Activated CD8-positive, alpha-beta T cell treated with anti-CD3 and anti-CD28 coated beads, Interleukin-2, amount 10 ng/mL, durations not matched to agents 7 days and 5 days (primary cell): ENCODE results near the gene CNR2. TPM values are rescaled to one million over a fixed set of nuclear protein-coding genes. Genes with fewer than 3 reads are reported as not detected.
"Not testable (repeated sequence)": the region's sequence is repeated elsewhere in the genome, so short reads cannot be mapped to it uniquely, and the experiment has no call there.

Experiments
- ATAC-seq: fragments of 150-1000 bp; cut with Tn5 transposase; one replicate; pipeline ENCODE4 v1.10.0; 2021; ENCODE audit warnings: moderate library complexity
- CTCF ChIA-PET: fragments of 350-600 bp; sonication (Branson Sonifier 250); formaldehyde crosslinking; loops from one replicate; lab custom pipeline; 2021; ENCODE audit warnings: antibody characterized with exemption; lab: Charles Lee
- POLR2A ChIA-PET: fragments of 350-600 bp; sonication (Branson Sonifier 250); formaldehyde crosslinking; loops from one replicate; lab custom pipeline; 2021; ENCODE audit warnings: antibody characterized with exemption; lab: Charles Lee
- DNase-seq: peaks from one replicate; pipeline ENCODE4 v3.0.0-alpha.2; 2020
- H3K27ac Mint-ChIP-seq: one replicate; pipeline ENCODE4 v1.8.0; 2021; ENCODE audit warnings: mild to moderate bottlenecking, mixed read lengths
- H3K27me3 Mint-ChIP-seq: one replicate; pipeline ENCODE4 v1.8.0; 2021; ENCODE audit warnings: low read depth, mixed read lengths
- H3K36me3 Mint-ChIP-seq: one replicate; pipeline ENCODE4 v1.8.0; 2021; ENCODE audit warnings: low read depth, mixed read lengths
- H3K4me1 Mint-ChIP-seq: one replicate; pipeline ENCODE4 v1.8.0; 2021; ENCODE audit warnings: low read depth, mixed read lengths
- H3K4me3 Mint-ChIP-seq: one replicate; pipeline ENCODE4 v1.8.0; 2021; ENCODE audit warnings: mild to moderate bottlenecking, mixed read lengths
- H3K9me3 Mint-ChIP-seq: one replicate; pipeline ENCODE4 v1.8.0; 2022; ENCODE audit warnings: mixed read lengths; ENCODE audit not compliant: insufficient read depth
- total RNA-seq, 2 experiments: library from RNA; stranded (reverse); gene quantifications; one replicate each; pipeline ENCODE4 v1.2.3, GENCODE V29; 2021

CNR2 gene
- total RNA-seq, 2 experiments from 2014 or later = 3.4 to 3.7 TPM

DNA sequence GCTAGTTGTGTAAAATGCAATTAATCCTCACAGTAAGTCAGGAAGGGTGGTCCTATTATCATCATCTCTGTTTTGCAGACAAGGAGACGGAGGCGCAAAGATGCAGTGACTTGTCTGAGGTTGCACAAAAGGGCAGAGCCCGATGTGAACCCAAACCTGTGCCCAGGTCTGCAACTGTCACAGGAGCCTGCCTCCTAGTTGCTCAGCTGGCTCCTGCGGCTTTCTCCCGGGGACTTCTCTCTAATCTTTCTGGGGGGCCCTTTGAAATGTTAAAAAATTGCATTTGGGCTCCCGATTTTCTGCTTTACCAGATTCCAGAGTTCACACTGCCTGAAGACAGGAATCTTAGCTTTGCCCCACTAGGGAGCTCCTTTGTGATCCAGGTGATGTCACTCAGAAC, 9.4 kb downstream of the CNR2 start:
- CTCF ChIA-PET = interaction anchor here (0.9 to 1.9 kb wide), 4 partner anchors 13 to 132 kb away, joined by 3 to 8 read pairs (median 5); no protein-coding TSS in a partner anchor
- DNase-seq (no peak), ATAC-seq (no peak)
- POLR2A ChIA-PET = no interaction called here
- Mint-ChIP-seq H3K4me1 (peaks cover 52% of the 10 kb centered on the region), H3K27me3 (peaks cover 18% of the 10 kb centered on the region), H3K4me3 (no peak overlapping the region), H3K27ac (no peak overlapping the region), H3K9me3 (no peaks in the 10 kb centered on the region), H3K36me3 (peaks cover 18% of the 10 kb centered on the region)

DNA sequence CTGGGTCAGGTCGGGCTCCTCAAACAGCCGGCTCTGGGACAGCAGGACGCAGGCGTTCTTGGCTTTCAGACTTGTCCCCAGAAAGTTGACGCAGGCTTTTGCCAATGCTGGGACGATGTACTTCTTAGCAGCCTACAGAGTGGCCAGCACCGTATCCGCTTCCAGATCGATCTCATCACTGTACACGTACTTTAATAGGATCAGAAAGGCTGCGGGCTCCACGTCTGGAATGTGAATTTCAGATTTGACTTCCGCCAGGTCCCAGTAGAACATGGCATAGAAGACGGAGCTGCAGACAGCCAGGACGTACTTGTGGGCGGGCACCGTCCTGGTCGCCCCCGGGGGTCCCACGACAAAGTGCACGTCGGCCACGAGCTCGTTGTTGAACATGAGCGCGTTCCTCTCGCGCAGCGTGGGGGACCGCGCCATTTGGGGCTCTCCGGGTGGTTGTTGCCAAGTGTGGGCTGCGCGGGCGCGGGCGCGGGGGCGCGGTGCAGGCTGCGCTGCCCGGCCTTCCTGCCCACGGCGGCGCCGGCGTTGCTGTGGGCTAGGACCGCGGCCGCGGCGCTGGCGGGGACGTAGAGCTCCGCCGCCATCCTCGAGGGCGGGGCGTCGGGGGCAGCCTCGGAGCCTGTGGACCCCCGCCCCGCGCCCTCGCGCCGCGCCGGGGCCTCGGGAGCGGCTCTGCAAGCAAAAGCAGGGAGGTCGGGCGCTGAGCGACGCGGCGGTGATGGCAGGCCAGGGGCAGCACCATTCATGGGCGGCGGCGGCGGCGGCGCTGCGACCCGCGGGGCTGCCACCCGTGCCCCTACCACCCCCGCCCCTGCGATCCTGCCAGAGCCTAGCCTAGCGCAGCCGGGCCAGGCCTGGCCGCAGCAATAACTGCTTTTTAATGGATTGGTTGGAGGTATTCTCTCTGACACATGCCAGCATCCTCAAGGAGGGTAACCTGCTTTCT, 10.6 kb downstream of the CNR2 start:
- POLR2A ChIA-PET = no interaction called here
- no peak for DNase-seq
- no peaks in the 10 kb centered on the region for H3K9me3 Mint-ChIP-seq
- H3K27ac Mint-ChIP-seq = no peak overlapping the region
- ATAC-seq = no peak
- H3K27me3 Mint-ChIP-seq = peaks cover 18% of the 10 kb centered on the region
- CTCF ChIA-PET = interaction anchor here (1.9 kb wide), 1 partner anchor 14 kb away, joined by 8 read pairs; no protein-coding TSS in a partner anchor
- peaks cover 47% of the 10 kb centered on the region for H3K4me1 Mint-ChIP-seq
- H3K4me3 Mint-ChIP-seq = no peak overlapping the region
- peaks cover 14% of the 10 kb centered on the region for H3K36me3 Mint-ChIP-seq

DNA sequence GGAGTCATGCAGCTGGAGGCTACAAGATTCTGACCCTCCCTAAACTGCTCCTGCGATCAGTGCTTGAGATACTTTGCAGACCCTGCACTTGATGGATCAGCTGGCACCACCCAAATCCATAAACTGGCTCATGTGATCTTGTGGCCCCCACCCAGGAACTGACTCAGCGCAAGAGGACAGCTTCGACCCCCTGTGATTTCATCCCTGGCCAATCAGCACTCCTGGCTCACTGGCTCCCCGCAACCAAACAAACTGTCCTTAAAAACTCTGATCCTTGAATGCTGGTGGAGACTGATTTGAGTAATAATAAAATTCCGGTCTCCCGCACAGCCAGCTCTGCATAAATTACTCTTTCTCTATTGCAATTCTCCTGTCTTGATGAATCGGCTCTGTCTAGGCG, 13.1 kb downstream of the CNR2 start:
- POLR2A ChIA-PET, H3K9me3 Mint-ChIP-seq, H3K4me3 Mint-ChIP-seq, DNase-seq, H3K27ac Mint-ChIP-seq, ATAC-seq: not testable (repeated sequence)
- Mint-ChIP-seq H3K27me3 (peaks cover 20% of the 10 kb centered on the region), H3K36me3 (peaks cover 12% of the 10 kb centered on the region), H3K4me1 (peaks cover 39% of the 10 kb centered on the region)
- CTCF ChIA-PET = interaction anchor here (1.8 kb wide), 1 partner anchor 17 kb away, joined by 6 read pairs; no protein-coding TSS in a partner anchor

DNA sequence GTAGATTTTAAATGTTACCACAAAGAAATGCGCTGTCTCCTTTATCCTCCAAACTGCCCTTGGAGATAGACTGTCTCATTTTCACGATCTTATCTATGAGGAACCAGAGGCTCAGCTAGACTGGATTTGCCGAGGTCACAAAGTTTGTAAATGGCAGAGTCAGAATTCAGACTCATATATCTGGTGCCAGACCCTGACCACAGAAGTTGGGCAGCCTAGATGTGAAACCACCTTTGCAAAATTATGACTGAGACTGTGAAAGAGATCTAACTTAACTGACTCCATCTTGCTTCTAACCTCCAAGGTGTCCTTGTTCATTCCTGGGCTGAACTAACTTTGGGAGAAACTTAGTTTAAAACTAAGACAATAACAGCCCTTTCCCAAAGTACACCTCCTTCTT, 14.1 kb downstream of the CNR2 start:
- CTCF ChIA-PET = no interaction called here
- H3K27me3 Mint-ChIP-seq = peaks cover 20% of the 10 kb centered on the region
- no peak overlapping the region for H3K4me3 Mint-ChIP-seq
- H3K4me1 Mint-ChIP-seq = peaks cover 30% of the 10 kb centered on the region
- peaks cover 7% of the 10 kb centered on the region for H3K36me3 Mint-ChIP-seq
- no peaks in the 10 kb centered on the region for H3K9me3 Mint-ChIP-seq
- ATAC-seq (no peak), DNase-seq (no peak)
- POLR2A ChIA-PET = no interaction called here
- no peak overlapping the region for H3K27ac Mint-ChIP-seq

DNA sequence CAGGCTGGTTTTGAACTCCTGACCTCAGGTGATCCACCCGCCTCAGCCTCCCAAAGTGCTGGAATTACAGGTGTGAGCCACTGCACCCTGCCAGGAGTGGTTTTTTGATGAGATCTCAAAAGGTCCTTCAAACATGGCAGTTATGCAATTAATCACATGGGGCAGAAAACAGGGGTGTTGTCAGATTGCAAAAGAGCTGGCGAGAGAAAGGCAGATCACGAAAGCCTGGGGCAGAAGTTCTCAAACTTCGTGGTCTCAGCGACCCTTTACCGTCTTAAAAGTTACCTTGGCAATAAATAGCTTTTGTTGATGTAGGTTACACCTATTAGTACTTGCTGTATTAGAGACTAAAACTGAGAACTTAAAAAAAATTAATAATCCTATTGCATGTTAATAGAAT, 16.1 kb downstream of the CNR2 start:
- H3K36me3 Mint-ChIP-seq = peaks cover 4% of the 10 kb centered on the region
- POLR2A ChIA-PET = interaction anchor here (0.6 to 1.4 kb wide), 2 partner anchors 13 to 31 kb away, joined by 3 to 7 read pairs; no protein-coding TSS in a partner anchor
- CTCF ChIA-PET = interaction anchor here (1.2 to 3.9 kb wide), 3 partner anchors 19 to 87 kb away, joined by 3 to 23 read pairs (median 4); no protein-coding TSS in a partner anchor

DNA sequence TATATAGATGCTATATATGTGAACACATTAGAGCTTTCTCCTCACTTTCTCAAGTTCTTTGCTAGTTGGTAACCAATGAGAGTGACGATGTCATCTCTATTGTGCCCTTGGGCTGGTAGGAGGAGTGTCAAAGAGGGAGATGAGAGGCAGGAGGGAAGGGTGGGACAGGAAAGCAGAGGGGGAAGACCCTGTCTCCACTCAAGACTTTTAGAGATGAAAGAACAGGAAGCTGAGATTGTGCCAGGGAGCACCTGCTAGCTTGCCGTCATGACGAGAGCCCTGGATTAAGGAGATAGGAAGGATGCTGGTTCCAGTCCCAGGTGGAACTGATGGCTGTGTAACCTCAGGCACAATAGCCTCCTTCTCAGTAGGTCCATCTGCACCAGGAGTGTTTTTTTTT, 16.7 kb downstream of the CNR2 start:
- ATAC-seq (no peak), DNase-seq (no peak)
- H3K9me3 Mint-ChIP-seq = no peaks in the 10 kb centered on the region
- H3K27me3 Mint-ChIP-seq = peaks cover 18% of the 10 kb centered on the region
- no peak overlapping the region for H3K4me3 Mint-ChIP-seq
- POLR2A ChIA-PET = interaction anchor here (0.6 to 1.4 kb wide), 3 partner anchors 13 to 119 kb away, joined by 3 to 7 read pairs (median 3); no protein-coding TSS in a partner anchor
- H3K27ac Mint-ChIP-seq = no peak overlapping the region
- H3K4me1 Mint-ChIP-seq = peaks cover 24% of the 10 kb centered on the region
- CTCF ChIA-PET = interaction anchor here (1.0 to 3.9 kb wide), 4 partner anchors 20 to 129 kb away, joined by 3 to 23 read pairs (median 4); no protein-coding TSS in a partner anchor
- H3K36me3 Mint-ChIP-seq = peaks cover 7% of the 10 kb centered on the region

More for the DNA sequence above, 16.1 kb downstream of the CNR2 start:
- H3K4me3 Mint-ChIP-seq = no peak overlapping the region
- no peak overlapping the region for H3K27ac Mint-ChIP-seq
- DNase-seq (no peak), ATAC-seq (no peak)
- peaks cover 24% of the 10 kb centered on the region for H3K4me1 Mint-ChIP-seq
- H3K9me3 Mint-ChIP-seq = no peaks in the 10 kb centered on the region
- H3K27me3 Mint-ChIP-seq = peaks cover 16% of the 10 kb centered on the region

- POLR2A ChIA-PET = interaction anchor here (0.6 to 1.4 kb wide), 2 partner anchors 30 to 119 kb away, joined by 3 read pairs; no protein-coding TSS in a partner anchor
Measured at GRCh38 chr1:23895993-23896392, 17.2 kb downstream of the CNR2 start.

GRCh38 chr1:23895082-23895481, 18.1 kb downstream of the CNR2 start:
- H3K36me3 Mint-ChIP-seq = peaks cover 7% of the 10 kb centered on the region
- CTCF ChIA-PET = interaction anchor here (3.9 kb wide), 1 partner anchor 85 kb away, joined by 23 read pairs; no protein-coding TSS in a partner anchor
- POLR2A ChIA-PET = no interaction called here
- H3K4me1 Mint-ChIP-seq = peaks cover 22% of the 10 kb centered on the region
- no peak overlapping the region for H3K27ac Mint-ChIP-seq
- H3K9me3 Mint-ChIP-seq = no peaks in the 10 kb centered on the region
- H3K4me3 Mint-ChIP-seq = no peak overlapping the region
- no peak for DNase-seq
- no peak for ATAC-seq
- H3K27me3 Mint-ChIP-seq = peaks cover 12% of the 10 kb centered on the region

More at GRCh38 chr1:23895993-23896392, 17.2 kb downstream of the CNR2 start:
- H3K27me3 Mint-ChIP-seq = peaks cover 14% of the 10 kb centered on the region
- H3K36me3 Mint-ChIP-seq = peaks cover 7% of the 10 kb centered on the region
- no peak overlapping the region for H3K4me3 Mint-ChIP-seq
- peaks cover 24% of the 10 kb centered on the region for H3K4me1 Mint-ChIP-seq
- DNase-seq = no peak
- CTCF ChIA-PET = interaction anchor here (1.0 to 3.9 kb wide), 4 partner anchors 21 to 128 kb away, joined by 3 to 23 read pairs (median 4); no protein-coding TSS in a partner anchor
- ATAC-seq = no peak
- no peak overlapping the region for H3K27ac Mint-ChIP-seq
- H3K9me3 Mint-ChIP-seq = no peaks in the 10 kb centered on the region

DNA sequence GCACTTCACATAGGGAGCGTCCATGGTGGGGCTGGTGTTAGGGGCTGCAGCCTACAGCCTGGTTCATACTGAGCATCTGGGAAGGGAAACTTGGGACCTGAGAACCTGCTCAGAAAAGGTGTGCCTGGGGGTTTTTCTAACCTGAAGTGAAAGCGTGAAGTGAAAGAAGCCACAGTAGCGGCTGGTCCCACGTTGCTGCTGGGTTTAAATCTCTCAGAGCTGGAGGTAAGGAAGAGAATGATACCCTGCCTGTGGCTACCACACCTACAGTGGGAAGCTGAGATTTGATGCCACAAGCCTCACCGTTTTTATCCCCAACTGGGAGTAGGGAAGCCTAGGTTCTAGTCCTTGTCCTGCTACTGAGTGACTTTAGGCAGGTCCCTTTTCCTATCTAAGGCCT, 24.1 kb downstream of the CNR2 start:
- ChIA-PET CTCF (no interaction called here), POLR2A (no interaction called here)
- Mint-ChIP-seq H3K4me3 (no peak overlapping the region), H3K36me3 (peaks cover 3% of the 10 kb centered on the region), H3K27me3 (peaks cover 7% of the 10 kb centered on the region), H3K9me3 (no peaks in the 10 kb centered on the region), H3K27ac (no peak overlapping the region), H3K4me1 (no peaks in the 10 kb centered on the region)
- ATAC-seq = no peak
- no peak for DNase-seq

DNA sequence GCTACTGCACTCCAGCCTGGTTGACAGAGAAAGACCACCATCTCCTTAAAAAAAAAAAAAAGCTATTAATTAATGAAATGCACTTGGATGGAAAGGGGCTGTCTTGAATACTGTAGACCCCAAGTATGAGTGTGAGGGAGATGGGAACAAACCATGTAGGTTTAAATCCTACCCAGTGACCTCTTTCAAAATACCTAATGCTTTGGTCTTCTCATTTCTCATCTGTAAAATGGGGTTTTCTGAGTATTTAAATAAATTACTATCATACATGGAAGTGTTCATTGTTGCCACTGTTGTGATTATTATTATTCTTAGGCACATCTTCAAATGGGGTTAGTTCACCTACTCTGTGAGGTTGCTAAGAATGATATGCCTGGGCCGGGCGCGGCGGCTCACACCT, 27.9 kb downstream of the CNR2 start:
- POLR2A ChIA-PET = no interaction called here
- CTCF ChIA-PET = no interaction called here
- no peak overlapping the region for H3K27ac Mint-ChIP-seq
- H3K36me3 Mint-ChIP-seq = peaks cover 5% of the 10 kb centered on the region
- DNase-seq (no peak), ATAC-seq (no peak)
- H3K4me3 Mint-ChIP-seq = no peak overlapping the region
- H3K4me1 Mint-ChIP-seq = no peaks in the 10 kb centered on the region
- no peaks in the 10 kb centered on the region for H3K9me3 Mint-ChIP-seq
- H3K27me3 Mint-ChIP-seq = no peaks in the 10 kb centered on the region

DNA sequence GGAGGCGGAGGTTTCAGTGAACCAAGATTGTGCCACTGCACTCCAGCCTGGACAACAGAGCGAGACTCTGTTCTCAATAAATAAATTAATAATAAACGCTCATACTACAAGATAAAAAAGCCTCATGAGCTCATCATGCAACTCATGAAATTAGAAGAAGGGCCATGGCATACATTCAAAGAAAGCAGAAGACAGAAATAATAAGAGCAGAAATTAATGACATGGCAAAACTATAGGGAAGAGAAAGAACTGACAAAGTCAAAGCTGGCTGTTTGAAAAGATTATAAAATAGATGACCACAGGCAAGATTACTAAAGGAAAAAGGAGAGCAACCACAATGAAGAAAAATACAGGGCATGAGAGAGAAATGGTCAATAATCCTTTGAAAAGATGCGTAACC, 30.4 kb downstream of the CNR2 start:
- DNase-seq (no peak), ATAC-seq (no peak)
- ChIA-PET CTCF (interaction anchor here (1.1 kb wide), 1 partner anchor 34 kb away, joined by 3 read pairs; no protein-coding TSS in a partner anchor), POLR2A (no interaction called here)
- Mint-ChIP-seq H3K4me1 (no peaks in the 10 kb centered on the region), H3K4me3 (no peak overlapping the region), H3K36me3 (peaks cover 24% of the 10 kb centered on the region), H3K27me3 (no peaks in the 10 kb centered on the region), H3K27ac (no peak overlapping the region), H3K9me3 (peaks cover 10% of the 10 kb centered on the region)
